RPMI7951 (cell line): ENCODE results near the gene FTO. TPM values are rescaled to one million over a fixed set of nuclear protein-coding genes. Genes with fewer than 3 reads are reported as not detected.

Experiments used
- DNase-seq: peaks from one replicate; pipeline ENCODE4 v3.0.0-alpha.2; 2012; ENCODE audit warnings: low read depth
- total RNA-seq: library from RNA; depleted of rRNA; stranded (reverse); fragments of >200 nt; shearing (Covaris generic); gene quantifications from 2 replicates; pipeline ENCODE4 v1.2.3, GENCODE V29; 2014

Gene FTO
- total RNA-seq, 1 experiment from 2014 or later, result 90.0 TPM

DNA sequence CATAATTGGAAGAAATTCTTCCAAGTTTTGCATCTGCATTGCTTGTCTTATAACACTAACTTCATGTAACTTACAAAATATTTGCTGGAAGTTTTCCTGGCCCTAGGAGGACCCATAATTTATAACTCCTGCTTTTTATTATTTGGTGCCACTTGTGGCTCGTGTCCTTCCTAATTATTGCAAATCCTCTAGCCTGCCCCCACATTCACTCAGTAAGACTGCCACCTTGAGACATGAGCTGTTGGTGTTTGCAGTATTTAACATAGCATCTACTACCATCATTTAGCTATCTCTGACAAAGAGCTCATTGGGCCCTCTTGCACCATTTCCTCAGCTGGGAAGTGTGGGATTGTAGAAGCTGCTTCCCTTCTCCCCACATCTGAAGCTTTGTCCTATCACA is 49.5 kb downstream of the FTO start:
- DNase-seq, result no peak

GRCh38 chr16:53755026-53755910 is 51.3 kb downstream of the FTO start:
- DNase-seq, result peak; percentile 28

DNA sequence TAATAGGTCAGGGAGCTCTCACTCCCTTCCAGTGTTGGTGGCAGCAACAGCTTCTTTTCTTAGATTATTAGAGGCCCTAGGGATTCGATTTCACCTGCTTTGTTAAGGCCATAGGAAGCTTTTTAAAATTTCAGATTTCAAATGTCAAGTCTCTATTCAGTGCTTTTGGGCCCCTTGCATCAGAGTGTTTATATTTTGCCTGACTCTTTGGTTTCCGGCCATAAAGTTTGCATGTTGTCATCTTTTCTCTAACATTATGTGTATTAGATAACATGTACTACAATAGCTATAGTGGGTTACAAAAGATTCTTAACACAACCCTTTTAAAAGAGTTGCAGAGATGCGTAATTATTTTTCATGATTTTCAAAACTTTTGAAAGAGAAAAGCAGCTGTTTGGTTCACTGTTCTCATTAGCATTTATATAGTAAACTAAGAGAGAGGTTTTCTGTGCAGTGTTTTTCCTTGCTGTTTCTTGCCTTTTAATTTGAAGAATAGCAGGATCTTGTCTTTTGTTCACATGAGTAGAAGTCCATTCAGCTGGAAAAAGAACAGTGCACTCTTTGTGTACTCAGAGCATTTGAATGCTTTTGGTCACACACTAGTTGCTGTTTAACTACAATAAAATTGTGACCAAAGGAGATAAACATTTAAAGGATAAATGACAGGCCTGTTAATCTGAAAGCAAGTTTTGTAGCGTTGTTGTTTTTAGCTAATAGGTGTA is 52.5 kb downstream of the FTO start:
- DNase-seq, result no peak

GRCh38 chr16:53757971-53758609 is 54.1 kb downstream of the FTO start:
- DNase-seq, result no peak

GRCh38 chr16:53761962-53762703 is 58.2 kb downstream of the FTO start:
- no peak for DNase-seq

DNA sequence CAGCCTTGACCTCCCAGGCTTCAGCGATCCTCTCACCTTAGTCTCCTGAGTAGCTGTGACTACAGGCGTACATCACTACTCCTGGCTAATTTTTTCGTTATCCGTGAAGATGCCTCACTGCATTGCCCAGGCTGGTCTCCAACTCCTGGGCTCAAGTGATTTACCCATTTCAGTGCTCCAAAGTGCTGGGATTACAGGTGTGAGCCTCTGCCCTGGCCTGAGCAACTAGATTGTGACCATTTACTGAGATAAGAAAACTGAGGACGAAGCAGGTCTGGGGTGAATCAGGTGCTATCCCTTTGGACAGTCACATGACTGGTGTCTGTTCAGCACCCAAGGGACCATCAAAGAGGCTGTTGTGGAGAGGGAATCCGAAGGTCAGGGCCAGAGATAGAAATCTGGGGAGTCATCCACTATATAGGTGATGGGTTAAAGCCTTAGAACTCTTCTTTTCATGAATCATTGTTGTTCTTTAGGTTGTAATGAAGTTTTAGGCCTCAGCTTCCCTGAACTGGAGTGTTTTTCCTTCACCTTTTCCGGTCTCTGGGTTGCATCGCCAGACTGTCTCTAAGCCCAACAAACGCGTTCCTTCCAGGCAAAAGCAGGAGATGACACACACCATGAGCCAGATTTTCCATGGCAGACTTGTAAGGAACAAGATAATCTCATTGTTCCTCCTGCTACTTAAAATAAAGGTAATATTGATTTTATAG is 62.5 kb downstream of the FTO start:
- no peak for DNase-seq

GRCh38 chr16:53768167-53768566 is 64.2 kb downstream of the FTO start:
- DNase-seq, result peak; percentile 34

DNA sequence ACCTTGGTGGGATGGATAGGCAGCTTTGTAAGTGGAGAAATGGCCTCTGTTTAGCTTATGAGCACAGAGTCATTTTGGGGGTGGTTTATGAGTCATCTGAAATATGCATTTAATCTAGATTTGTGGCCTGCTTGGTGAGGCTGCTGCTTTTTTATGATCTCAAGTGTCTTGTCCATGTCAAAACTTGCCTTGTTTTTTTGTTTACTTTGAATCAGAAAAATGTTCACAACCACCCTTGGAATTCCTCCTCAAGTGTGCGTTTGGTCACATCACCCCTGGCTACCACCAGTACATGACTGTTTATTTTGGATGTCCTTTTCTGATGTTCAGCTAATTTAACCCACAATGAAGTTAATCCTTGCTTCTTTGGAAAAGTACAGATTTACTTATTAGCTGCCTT is 64.6 kb downstream of the FTO start:
- DNase-seq, result peak; percentile 89

GRCh38 chr16:53769185-53769584 is 65.2 kb downstream of the FTO start:
- no peak for DNase-seq

DNA sequence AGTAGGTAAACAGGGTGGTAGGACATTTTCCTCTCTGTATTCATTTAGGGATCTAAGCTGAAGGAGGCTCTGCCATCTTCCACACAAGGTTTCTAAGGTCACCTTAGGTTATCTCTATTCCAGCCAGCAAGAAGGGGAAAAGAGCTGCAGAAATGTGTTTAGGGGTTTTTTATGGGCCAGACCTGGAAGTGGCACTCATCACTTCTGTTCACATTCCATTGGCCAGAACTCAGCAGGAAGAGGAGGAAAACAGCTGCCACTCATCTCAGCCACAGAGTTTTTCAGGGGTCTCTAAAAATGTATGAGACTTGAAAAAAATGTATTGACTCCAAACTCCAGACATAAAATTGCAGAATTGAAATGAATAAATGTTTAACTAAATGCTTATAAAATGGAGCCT is 65.8 kb downstream of the FTO start:
- DNase-seq, result no peak

GRCh38 chr16:53770641-53771040 is 66.7 kb downstream of the FTO start:
- no peak for DNase-seq

DNA sequence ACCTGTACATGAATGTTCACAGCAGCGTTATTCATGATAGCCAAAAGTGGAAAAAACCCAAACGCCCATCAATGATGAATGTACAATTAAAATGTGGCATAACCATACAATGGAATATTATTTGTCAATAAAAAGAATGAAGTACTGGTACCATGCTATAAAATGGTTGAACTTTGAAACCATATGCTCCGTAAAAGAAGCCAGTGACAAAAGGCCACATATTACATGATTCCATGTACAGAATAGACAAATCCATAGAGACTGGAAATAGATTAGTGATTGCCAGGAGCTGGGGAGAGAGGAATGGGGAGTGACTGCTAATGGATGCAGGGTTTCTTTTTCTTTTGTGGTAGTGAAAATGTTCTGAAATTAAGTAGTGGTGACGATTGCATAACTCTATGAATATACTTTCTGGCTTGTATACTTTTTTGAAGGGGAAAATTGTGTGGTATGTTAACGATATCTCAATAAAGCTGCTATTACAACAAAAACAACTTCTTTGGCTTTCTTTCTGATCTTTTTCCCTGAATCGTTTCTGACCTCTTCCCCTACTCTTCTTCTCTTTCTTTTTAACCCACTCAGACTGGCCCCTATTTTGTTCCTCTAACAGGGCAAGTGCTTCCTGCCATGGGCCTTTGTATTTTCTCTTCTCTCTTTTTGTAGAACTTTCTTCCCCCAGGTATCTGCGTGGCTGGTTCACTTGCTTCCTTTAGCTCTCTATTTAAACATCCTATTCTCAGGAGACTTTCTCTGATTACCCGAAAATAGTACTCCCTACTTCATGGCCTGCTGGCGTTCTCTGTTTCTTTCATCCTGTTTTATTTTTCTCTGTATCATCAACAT is 67.9 kb downstream of the FTO start:
- no peak for DNase-seq

- peak; percentile 77 for DNase-seq
Observed at GRCh38 chr16:53773150-53773846, 69.3 kb downstream of the FTO start.

- DNase-seq, result peak; percentile 41
Observed at GRCh38 chr16:53773881-53774280, 69.9 kb downstream of the FTO start.

- peak; percentile 22 for DNase-seq
Observed at GRCh38 chr16:53775106-53775820, 71.3 kb downstream of the FTO start.

GRCh38 chr16:53775821-53776431 is 72.0 kb downstream of the FTO start:
- DNase-seq, result peak; percentile 94

DNA sequence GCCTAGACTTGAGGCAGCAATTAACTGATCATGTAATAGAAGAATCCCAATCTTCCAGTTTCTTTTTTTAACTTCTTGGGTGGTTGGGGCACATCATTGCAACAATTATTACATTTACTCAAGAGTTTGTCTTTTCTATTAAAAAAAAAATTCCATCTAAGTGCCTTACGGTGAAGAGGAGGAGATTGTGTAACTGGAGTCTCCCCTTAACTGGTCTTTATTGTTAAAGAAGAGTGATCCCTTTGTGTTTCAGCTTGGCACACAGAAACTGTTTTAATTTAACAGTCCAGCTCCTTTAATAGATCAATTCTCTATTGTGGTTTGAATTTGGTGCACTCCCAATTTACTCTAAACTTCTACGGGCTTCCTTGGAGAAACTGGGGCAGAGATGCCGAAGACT is 75.2 kb downstream of the FTO start:
- no peak for DNase-seq

DNA sequence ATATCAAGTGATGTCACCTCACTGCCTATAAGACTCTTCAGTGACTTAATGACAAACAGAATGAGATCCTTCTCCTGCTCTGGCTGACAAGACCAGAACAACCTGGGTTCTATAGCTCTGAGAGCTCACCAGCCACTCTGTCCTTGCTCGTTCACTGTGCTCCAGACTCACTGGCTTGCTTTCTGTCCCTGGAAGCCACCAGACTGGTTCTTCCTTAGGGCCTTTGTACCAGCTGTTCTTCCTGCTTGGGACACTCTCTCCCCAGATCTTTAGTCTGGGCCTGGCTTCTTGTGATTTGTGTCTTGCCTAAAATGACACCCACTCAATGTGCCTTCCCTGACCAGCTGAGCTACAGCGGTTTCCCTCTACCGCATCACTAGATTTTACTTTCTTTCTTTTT is 76.1 kb downstream of the FTO start:
- no peak for DNase-seq
